NCI-H2196 treated with DMSO at 0.1 percent for 48 hours (cell line): ENCODE results near the gene ZNF438.

Experiments used
- DNase-seq: peaks from one replicate; lab custom pipeline; 2025; ENCODE audit not compliant: unreplicated experiment; lab: John Stamatoyannopoulos, UW

The ZNF438 gene

DNA sequence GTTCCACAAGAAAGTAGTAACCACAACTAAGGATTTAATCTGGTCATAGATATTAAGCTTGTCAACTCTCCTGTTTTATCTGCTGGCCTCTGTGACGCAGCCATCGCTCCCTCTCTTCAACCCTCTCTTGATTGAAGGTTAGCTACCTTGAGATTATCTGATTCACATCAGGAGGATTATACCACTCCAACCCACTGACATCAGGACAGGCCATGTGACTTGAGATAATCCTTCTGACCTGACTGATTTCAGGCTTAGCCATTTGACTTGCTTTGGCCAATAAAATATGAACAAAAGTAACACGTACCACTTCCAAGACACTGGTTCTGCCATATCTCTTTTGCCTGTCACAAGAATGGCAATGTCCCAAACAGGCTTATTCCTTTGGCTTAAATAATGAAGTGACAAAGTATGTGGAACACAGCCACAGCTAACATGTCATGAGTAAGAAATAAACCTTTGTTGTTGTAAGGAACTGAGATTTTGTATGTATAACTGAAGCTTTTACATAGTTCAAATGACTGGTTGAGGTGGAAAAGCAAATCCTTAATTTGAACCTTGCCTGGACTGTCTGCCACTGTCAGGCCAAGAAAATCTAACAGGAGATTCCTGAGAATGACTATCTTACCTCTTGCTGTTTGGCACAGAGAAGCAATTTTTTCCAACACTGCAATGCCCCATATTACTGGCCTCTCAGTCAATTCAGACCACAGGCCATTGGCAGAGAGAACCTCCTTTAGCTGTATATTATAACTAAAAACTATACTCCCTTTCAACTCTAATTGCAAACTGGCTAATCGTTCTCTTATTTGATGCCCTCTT lies 13.9 kb downstream of the ZNF438 start:
- DNase-seq = no peak

DNA sequence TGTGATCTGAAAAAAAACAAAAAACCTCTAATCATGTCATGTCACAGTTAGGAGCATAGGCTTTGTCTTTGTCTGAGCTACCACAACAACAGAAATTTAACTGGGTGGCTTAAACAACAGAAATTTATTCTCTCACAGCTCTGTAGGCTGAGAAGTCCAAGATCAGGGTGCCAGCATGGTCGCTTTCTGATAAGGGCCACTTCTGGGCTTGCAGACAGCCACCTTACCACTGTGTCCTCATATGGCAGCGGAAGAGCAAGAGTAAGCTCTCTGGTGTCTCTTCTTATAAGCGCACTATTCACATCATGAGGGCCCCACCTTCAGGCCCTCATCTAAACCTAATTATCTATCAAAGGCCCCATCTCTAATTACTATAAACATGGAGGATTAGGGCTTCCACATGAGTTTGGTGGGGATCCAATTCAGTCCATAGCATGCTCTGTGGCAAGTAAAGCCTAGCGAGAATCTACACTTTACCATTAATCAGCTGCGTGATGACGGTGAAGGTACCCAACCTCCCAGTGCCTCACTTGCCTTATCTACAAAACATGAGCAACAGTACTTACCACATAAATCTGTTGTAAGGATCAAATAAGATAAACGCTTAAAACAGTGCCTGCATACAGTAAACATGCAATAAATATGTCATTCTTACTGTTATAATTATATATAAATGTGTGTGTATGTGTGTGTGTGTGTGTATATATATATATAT lies 17.3 kb downstream of the ZNF438 start:
- no peak for DNase-seq

DNA sequence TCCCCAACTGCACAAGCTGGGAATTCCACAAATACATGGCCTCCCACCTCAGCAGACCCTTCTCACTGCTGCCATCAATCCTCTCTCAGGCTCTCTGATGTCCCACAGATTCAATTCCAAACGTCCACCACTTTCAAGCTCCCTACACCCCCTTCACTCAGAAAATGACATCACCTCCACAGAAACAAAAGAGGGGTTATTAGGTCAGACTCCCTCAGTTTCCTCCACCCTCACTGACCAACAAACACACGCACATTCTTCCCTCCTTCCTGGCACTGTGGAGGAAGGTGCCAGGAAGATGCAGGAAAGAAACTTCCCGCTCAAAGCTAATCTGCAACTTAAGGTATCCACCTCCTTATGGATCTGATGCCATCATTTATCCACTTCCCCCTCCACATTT lies 18.3 kb downstream of the ZNF438 start:
- DNase-seq = no peak

GRCh38 chr10:31011665-31012022 lies 20.0 kb downstream of the ZNF438 start:
- DNase-seq = no peak

GRCh38 chr10:31011017-31011664 lies 20.5 kb downstream of the ZNF438 start:
- no peak for DNase-seq

DNA sequence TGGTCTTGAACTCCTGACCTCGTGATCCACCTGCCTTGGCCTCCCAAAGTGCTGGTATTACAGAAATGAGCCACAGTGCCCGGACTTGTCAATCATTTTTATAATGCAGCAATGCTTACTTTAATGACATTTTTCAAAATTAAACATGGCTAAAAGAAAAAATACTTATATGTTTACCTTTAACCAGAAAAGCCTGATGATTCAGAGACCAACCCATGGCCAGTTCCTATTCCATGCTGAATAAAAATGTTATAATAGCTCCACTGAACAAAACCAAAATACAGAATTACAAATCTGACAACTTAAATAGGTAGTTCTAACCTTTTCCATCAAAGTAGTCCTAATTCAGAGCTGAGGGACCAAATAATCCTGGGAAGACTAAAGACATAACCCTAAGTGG lies 21.6 kb downstream of the ZNF438 start:
- no peak for DNase-seq

GRCh38 chr10:31005895-31006294 lies 25.8 kb downstream of the ZNF438 start:
- DNase-seq = no peak

DNA sequence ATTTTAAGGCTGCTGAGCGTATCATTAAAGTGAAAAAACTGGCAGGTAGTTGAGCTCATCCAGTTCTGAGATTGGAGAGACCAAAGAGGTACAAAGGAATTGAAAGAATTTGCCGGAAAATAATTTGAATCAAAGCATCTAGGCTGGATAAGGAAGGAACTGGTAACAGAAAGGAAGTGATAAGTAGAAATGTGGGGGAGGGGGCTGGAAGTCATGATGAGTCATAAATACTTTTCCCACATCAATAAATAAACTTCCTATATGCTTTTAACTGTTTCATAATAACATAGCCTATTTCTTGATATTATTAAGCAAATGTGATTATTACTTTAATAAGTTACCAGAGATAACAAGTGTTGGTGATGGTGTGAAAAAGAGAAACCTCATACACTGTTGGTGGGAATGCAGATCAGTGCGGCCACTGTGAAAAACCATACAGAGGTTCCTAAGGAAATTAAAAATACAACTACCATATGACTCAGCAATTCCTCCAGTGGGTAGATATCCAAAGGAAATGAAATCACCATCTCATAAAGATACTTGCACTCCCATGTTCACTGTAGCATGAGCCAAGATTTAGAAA lies 27.0 kb downstream of the ZNF438 start:
- DNase-seq = no peak

GRCh38 chr10:31001740-31002139 lies 29.9 kb downstream of the ZNF438 start:
- no peak for DNase-seq

DNA sequence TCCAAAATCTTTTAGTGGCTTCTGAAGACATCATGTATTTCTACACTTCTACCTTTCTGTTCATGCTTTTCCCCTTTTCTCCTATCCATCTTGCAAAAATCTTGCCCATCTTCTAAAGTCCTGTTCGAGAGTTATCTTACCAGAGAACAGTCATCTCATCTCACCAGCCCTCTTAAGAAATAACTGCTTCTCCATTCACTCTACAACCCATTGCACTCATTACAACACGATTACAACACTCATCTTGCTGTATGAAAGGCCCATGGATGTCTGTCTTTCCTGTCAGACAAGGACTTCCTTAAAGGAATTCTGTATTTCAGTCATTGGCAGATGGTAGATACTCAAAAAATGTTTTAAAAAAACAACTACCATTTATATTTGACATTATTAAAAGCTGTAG lies 30.8 kb downstream of the ZNF438 start:
- DNase-seq = no peak

- no peak for DNase-seq
Observed at GRCh38 chr10:31000071-31000782, 31.4 kb downstream of the ZNF438 start.

GRCh38 chr10:30999070-30999712 lies 32.5 kb downstream of the ZNF438 start:
- DNase-seq = no peak

DNA sequence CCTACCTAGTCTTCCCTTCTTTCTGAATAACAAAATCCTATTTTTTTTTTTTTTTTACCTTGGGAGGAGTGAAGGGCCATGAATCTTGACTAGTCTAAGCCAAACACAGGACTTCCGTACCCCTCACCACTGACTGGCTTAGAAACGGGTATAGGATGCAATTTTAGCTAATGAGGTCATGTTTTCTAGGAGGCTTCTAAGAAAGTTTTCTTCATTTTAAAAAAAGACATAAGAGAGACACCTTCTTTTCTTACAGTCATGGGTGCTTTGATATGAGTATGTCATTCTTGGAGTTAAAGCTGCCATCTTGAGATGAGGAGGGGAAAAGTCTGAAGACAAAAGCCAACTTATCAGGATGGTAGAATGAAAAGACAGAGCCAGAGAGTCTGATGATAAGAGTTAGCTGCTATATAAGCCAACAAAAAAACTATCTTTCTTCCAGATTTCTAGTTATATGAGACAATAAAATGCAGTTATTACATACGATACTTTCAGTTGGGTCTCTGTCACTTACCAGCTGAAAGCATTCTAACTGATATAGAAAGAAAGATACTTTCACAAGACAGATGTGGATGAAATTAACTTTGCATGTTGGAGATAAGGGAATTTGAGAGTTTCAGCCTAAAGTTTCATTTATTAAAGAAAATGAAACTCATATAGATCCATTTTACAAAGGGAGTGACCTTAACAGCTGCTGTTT lies 34.0 kb downstream of the ZNF438 start:
- no peak for DNase-seq

GRCh38 chr10:30996481-30997005 lies 35.1 kb downstream of the ZNF438 start:
- no peak for DNase-seq

DNA sequence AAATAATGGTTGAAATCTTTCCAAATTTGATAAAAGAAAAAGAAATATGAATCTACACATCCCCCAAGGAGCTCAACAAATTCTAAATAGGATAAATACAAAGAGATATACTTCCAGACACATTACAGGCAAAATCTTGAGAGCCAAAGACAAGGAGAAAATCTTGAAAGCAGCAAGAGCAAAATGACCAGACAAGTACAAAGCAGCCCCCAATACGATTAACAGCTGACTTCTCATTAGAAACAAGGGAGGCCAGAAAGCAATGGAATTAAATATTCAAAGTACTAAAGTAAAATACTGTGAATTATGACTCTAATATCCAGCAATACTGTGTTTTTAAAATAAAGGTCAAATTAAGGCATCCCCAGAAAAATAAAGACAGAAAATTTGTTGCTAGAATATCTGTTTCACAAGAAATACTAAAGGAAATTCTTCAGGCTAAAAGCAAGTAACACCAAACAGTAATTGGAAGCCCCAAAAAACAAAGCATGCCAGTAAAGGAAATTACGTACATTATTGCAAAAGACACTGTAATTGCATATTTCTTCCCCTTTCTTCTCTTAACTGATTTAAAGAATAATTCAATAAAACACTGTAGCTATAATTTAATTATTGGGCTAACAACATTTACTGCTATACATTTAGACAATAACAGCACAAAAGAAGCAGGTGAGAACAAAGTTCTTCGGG lies 36.4 kb downstream of the ZNF438 start:
- no peak for DNase-seq

- no peak for DNase-seq
Observed at GRCh38 chr10:30993155-30993554, 38.5 kb downstream of the ZNF438 start.

- DNase-seq = no peak
Observed at GRCh38 chr10:30992681-30993080, 39.0 kb downstream of the ZNF438 start.

GRCh38 chr10:30991647-30992011 lies 40.0 kb downstream of the ZNF438 start:
- DNase-seq = no peak

GRCh38 chr10:30990971-30991646 lies 40.6 kb downstream of the ZNF438 start:
- DNase-seq = no peak
